KOPT-K1 (cell line): Measurements from ENCODE around the gene SLC35G3.
"Not testable (repeated sequence)": the region's sequence is repeated elsewhere in the genome, so short reads cannot be mapped to it uniquely, and the experiment has no call there.

ENCODE experiments used
- H3K27ac ChIP-seq: fragments of 200-600 bp; sonication (generic); 2 replicates; pipeline ENCODE4 v1.5.1; 2016; ENCODE audit warnings: antibody characterized with exemption, mild to moderate bottlenecking, low read depth, low read length; ENCODE audit not compliant: poor library complexity, severe bottlenecking
- H3K36me3 ChIP-seq: fragments of 200-600 bp; sonication (generic); 2 replicates; pipeline ENCODE4 v1.5.1; 2017; ENCODE audit warnings: antibody characterized with exemption, mild to moderate bottlenecking, low read length, moderate library complexity; ENCODE audit not compliant: insufficient read depth
- H3K9me3 ChIP-seq: fragments of 200-600 bp; sonication (generic); 2 replicates; pipeline ENCODE4 v1.5.1; 2017; ENCODE audit warnings: antibody characterized with exemption, low read length, mild to moderate bottlenecking; ENCODE audit not compliant: insufficient read depth, poor library complexity, severe bottlenecking

SLC35G3 gene

GRCh38 chr17:35184274-35184673 lies 9.9 kb downstream of the SLC35G3 start:
- H3K27ac ChIP-seq, result no peak overlapping the region
- H3K36me3 ChIP-seq, result no peaks in the 10 kb centered on the region
- peaks cover under 1% of the 10 kb centered on the region for H3K9me3 ChIP-seq

- Histone ChIP-seq H3K27ac (no peak overlapping the region), H3K36me3 (no peaks in the 10 kb centered on the region), H3K9me3 (peaks cover 6% of the 10 kb centered on the region)
These were observed 10.9 kb downstream of the SLC35G3 start for GRCh38 chr17:35183332-35183731.

- not testable (repeated sequence) for H3K9me3 ChIP-seq, H3K27ac ChIP-seq, H3K36me3 ChIP-seq
These were observed 14.8 kb downstream of the SLC35G3 start for GRCh38 chr17:35179379-35179778.

GRCh38 chr17:35176897-35177296 lies 17.3 kb downstream of the SLC35G3 start:
- H3K27ac ChIP-seq, result peak overlapping the region; percentile 43
- H3K9me3 ChIP-seq, result peaks cover 6% of the 10 kb centered on the region
- H3K36me3 ChIP-seq, result no peaks in the 10 kb centered on the region

GRCh38 chr17:35175638-35176415 lies 18.4 kb downstream of the SLC35G3 start:
- Histone ChIP-seq H3K27ac (no peak overlapping the region), H3K9me3 (peaks cover 6% of the 10 kb centered on the region), H3K36me3 (no peaks in the 10 kb centered on the region)

GRCh38 chr17:35174835-35175334 lies 19.3 kb downstream of the SLC35G3 start:
- H3K9me3 ChIP-seq, result peaks cover 6% of the 10 kb centered on the region
- peak overlapping the region; percentile 4 for H3K27ac ChIP-seq
- H3K36me3 ChIP-seq, result no peaks in the 10 kb centered on the region

GRCh38 chr17:35172321-35172720 lies 21.9 kb downstream of the SLC35G3 start:
- not testable (repeated sequence) for H3K9me3 ChIP-seq, H3K36me3 ChIP-seq
- H3K27ac ChIP-seq, result peak overlapping the region; percentile 49

- H3K27ac ChIP-seq, result peak overlapping the region; percentile 49
- no peaks in the 10 kb centered on the region for H3K36me3 ChIP-seq
- no peaks in the 10 kb centered on the region for H3K9me3 ChIP-seq
These were observed 22.4 kb downstream of the SLC35G3 start for GRCh38 chr17:35171834-35172233.

- Histone ChIP-seq H3K9me3 (no peaks in the 10 kb centered on the region), H3K36me3 (no peaks in the 10 kb centered on the region), H3K27ac (peak overlapping the region; percentile 49)
These were observed 23.0 kb downstream of the SLC35G3 start for GRCh38 chr17:35170968-35171771.

- Histone ChIP-seq H3K27ac (no peak overlapping the region), H3K9me3 (no peaks in the 10 kb centered on the region), H3K36me3 (no peaks in the 10 kb centered on the region)
These were observed 24.3 kb downstream of the SLC35G3 start for GRCh38 chr17:35169835-35170363.

GRCh38 chr17:35167666-35168065 lies 26.5 kb downstream of the SLC35G3 start:
- Histone ChIP-seq H3K9me3 (no peaks in the 10 kb centered on the region), H3K27ac (no peak overlapping the region), H3K36me3 (no peaks in the 10 kb centered on the region)

GRCh38 chr17:35167046-35167445 lies 27.1 kb downstream of the SLC35G3 start:
- Histone ChIP-seq H3K9me3 (no peaks in the 10 kb centered on the region), H3K36me3 (no peaks in the 10 kb centered on the region), H3K27ac (no peak overlapping the region)

GRCh38 chr17:35166526-35166925 lies 27.7 kb downstream of the SLC35G3 start:
- Histone ChIP-seq H3K9me3 (no peaks in the 10 kb centered on the region), H3K27ac (no peak overlapping the region), H3K36me3 (no peaks in the 10 kb centered on the region)

GRCh38 chr17:35164716-35165115 lies 29.5 kb downstream of the SLC35G3 start:
- Histone ChIP-seq H3K36me3 (no peaks in the 10 kb centered on the region), H3K9me3 (no peaks in the 10 kb centered on the region), H3K27ac (no peak overlapping the region)

GRCh38 chr17:35163886-35164285 lies 30.3 kb downstream of the SLC35G3 start:
- H3K9me3 ChIP-seq, result no peaks in the 10 kb centered on the region
- H3K27ac ChIP-seq, result no peak overlapping the region
- no peaks in the 10 kb centered on the region for H3K36me3 ChIP-seq
